Brain (organoid and tissue), 1 donor: ENCODE measurements around the gene USP17L20. TPM values are rescaled to one million over a fixed set of nuclear protein-coding genes. Genes with fewer than 3 reads are reported as not detected.

Experiments used
- polyA plus RNA-seq: library from polyadenylated mRNA; stranded (reverse); fragments of 350-450 nt; fragmentation: Illumina TruSeq; extraction: RNeasy Lipid Tissue Mini Kit (QIAGEN cat#74804); gene quantifications from one replicate; pipeline ENCODE4 v1.2.3, GENCODE V29; 2015; ENCODE audit warnings: low read depth, low replicate concordance; ENCODE audit not compliant: insufficient read depth

The USP17L20 gene
- polyA plus RNA-seq, 1 donor from 2014 or later, result not detected

Other genes with a start within 250 kb of the USP17L20 start
- not detected for gene FAM90A26, start 87.7 kb upstream of the USP17L20 start, polyA plus RNA-seq
- not detected for gene USP17L10, start 47.5 kb upstream of the USP17L20 start, polyA plus RNA-seq
- not detected for gene USP17L11, start 42.7 kb upstream of the USP17L20 start, polyA plus RNA-seq
- not detected for gene USP17L12, start 38.0 kb upstream of the USP17L20 start, polyA plus RNA-seq
- not detected for gene USP17L13, start 33.2 kb upstream of the USP17L20 start, polyA plus RNA-seq
- gene USP17L15, start 23.7 kb upstream of the USP17L20 start, polyA plus RNA-seq, result not detected
- not detected for gene USP17L17, start 14.2 kb upstream of the USP17L20 start, polyA plus RNA-seq
- not detected for gene USP17L18, start 9.5 kb upstream of the USP17L20 start, polyA plus RNA-seq
- gene USP17L19, start 4.7 kb upstream of the USP17L20 start, polyA plus RNA-seq, result not detected
- not detected for gene USP17L21, start 4.7 kb downstream of the USP17L20 start, polyA plus RNA-seq
- not detected for gene USP17L22, start 9.5 kb downstream of the USP17L20 start, polyA plus RNA-seq
- not detected for gene USP17L24, start 67.0 kb downstream of the USP17L20 start, polyA plus RNA-seq
- not detected for gene USP17L25, start 71.8 kb downstream of the USP17L20 start, polyA plus RNA-seq
- gene USP17L26, start 76.5 kb downstream of the USP17L20 start, polyA plus RNA-seq, result not detected
- not detected for gene USP17L5, start 81.3 kb downstream of the USP17L20 start, polyA plus RNA-seq
- gene USP17L27, start 86.0 kb downstream of the USP17L20 start, polyA plus RNA-seq, result not detected
- not detected for gene USP17L28, start 90.8 kb downstream of the USP17L20 start, polyA plus RNA-seq
- gene USP17L29, start 95.5 kb downstream of the USP17L20 start, polyA plus RNA-seq, result not detected
- gene USP17L30, start 105.0 kb downstream of the USP17L20 start, polyA plus RNA-seq, result not detected
- not detected for gene DEFB131A, start 186.3 kb downstream of the USP17L20 start, polyA plus RNA-seq